Measurements from ENCODE around the gene PLEKHN1.

- TF ChIP-seq ZNF274 (IDR thresholded peaks at IDR 0.05; ENCODE audit: low read depth, low read length): no peak
- TF ChIP-seq YY1 (IDR thresholded peaks at IDR 0.05; ENCODE audit: insufficient read depth, insufficient read length): no peak
Observed at GRCh38 chr1:952201-952600, 14.1 kb upstream of the PLEKHN1 start.

Data from NT2/D1 (cell line).